ENCODE data around the gene SLC15A5.

SLC15A5 gene

GRCh38 chr12:16183541-16183940 lies 93.9 kb downstream of the SLC15A5 start:
- ChIA-PET CTCF (interaction anchor here (0.5 to 1.2 kb wide), 2 partner anchors 122 to 384 kb away, joined by 3 to 6 read pairs; no protein-coding TSS in a partner anchor), POLR2A (no interaction called here)
- Histone ChIP-seq H3K4me3 (ENCODE audit: low read depth, low read length) (no peak overlapping the region), H3K9me3 (ENCODE audit: control insufficient read depth, insufficient read depth, low read depth, low read length) (no peaks in the 10 kb centered on the region), H3K36me3 (ENCODE audit: control insufficient read depth in 2 of 2, insufficient read depth in 1 of 2, low read length in 2 of 2) (no peaks in the 10 kb centered on the region), H3K27ac (ENCODE audit: extremely low read depth, low read depth, low read length) (no peak overlapping the region), H3K4me1 (ENCODE audit: control insufficient read depth, insufficient read depth, low read length) (no peaks in the 10 kb centered on the region)
- no peak for TF ChIP-seq ZNF335 (tag by site-specific recombination; conservative IDR thresholded peaks at IDR 0.05)
- TF ChIP-seq ZNF302 (tag by site-specific recombination; IDR thresholded peaks at IDR 0.05; ENCODE audit: low read depth), result no peak
- no peak for TF ChIP-seq ZBTB7A (tag by site-specific recombination; IDR thresholded peaks at IDR 0.05; ENCODE audit: low read depth)
- no peak for TF ChIP-seq ZNF837 (tag by site-specific recombination; IDR thresholded peaks at IDR 0.05)
- no peak for TF ChIP-seq ZNF548 (tag by site-specific recombination; IDR thresholded peaks at IDR 0.05)
- no peak for TF ChIP-seq ZNF629 (tag by site-specific recombination; IDR thresholded peaks at IDR 0.05)
- TF ChIP-seq GLIS2 (tag by site-specific recombination; IDR thresholded peaks at IDR 0.05), result no peak
- TF ChIP-seq ZNF341 (tag by site-specific recombination; IDR thresholded peaks at IDR 0.05; ENCODE audit: low read depth), result no peak
- TF ChIP-seq ZNF202 (tag by site-specific recombination; IDR thresholded peaks at IDR 0.05; ENCODE audit: borderline replicate concordance), result no peak
- no peak for TF ChIP-seq ZNF132 (tag by site-specific recombination; IDR thresholded peaks at IDR 0.05; ENCODE audit: borderline replicate concordance)
- TF ChIP-seq ZBTB21 (tag by site-specific recombination; IDR thresholded peaks at IDR 0.05), result no peak

DNA sequence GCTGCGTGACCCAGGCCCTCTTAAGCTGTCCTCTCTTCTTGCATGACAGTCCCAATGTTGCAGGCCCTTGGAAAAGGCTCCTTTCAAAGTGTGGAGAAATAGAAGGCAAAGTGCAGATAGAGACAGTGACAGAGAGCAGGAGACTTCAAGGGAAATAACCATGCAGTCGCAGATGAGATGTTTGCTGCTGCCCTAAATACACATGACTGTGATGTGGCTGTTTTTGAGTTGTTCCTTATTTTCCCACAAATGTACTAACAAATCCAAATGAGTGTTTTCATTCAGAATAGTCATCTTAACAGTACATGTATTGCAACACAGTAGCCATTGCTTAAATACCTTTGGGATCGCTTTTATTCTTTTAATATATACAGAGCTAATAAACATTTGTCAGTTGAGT lies 101.6 kb downstream of the SLC15A5 start:
- Histone ChIP-seq H3K9me3 (ENCODE audit: control insufficient read depth, insufficient read depth, low read depth, low read length) (no peaks in the 10 kb centered on the region), H3K27ac (ENCODE audit: extremely low read depth, low read depth, low read length) (no peak overlapping the region), H3K36me3 (ENCODE audit: control insufficient read depth in 2 of 2, insufficient read depth in 1 of 2, low read length in 2 of 2) (no peaks in the 10 kb centered on the region), H3K4me1 (ENCODE audit: control insufficient read depth, insufficient read depth, low read length) (no peaks in the 10 kb centered on the region), H3K4me3 (ENCODE audit: low read depth, low read length) (no peak overlapping the region)
- CTCF ChIA-PET, result interaction anchor here (0.5 kb wide), 1 partner anchor 19 kb away, joined by 3 read pairs; no protein-coding TSS in a partner anchor
- POLR2A ChIA-PET, result no interaction called here
- TF ChIP-seq ELK4 (IDR thresholded peaks at IDR 0.05; ENCODE audit: borderline replicate concordance, low read depth, low read length) (no peak), SETDB1 (IDR thresholded peaks at IDR 0.05; ENCODE audit: insufficient read length, low read length) (no peak), ZNF19 (tag by site-specific recombination; IDR thresholded peaks at IDR 0.05; ENCODE audit: low read depth) (no peak), ZBTB17 (tag by site-specific recombination; IDR thresholded peaks at IDR 0.05) (no peak), ZNF37A (tag by site-specific recombination; IDR thresholded peaks at IDR 0.05) (no peak), ZFP69B (tag by site-specific recombination; IDR thresholded peaks at IDR 0.05) (no peak), ZNF248 (tag by site-specific recombination; IDR thresholded peaks at IDR 0.05) (no peak), ZNF426 (tag by site-specific recombination; IDR thresholded peaks at IDR 0.05) (no peak), ZNF24 (tag by site-specific recombination; IDR thresholded peaks at IDR 0.05) (no peak), FEZF1 (tag by site-specific recombination; IDR thresholded peaks at IDR 0.05) (no peak), ZEB2 (tag by site-specific recombination; IDR thresholded peaks at IDR 0.05) (no peak), ZBTB8A (tag by site-specific recombination; IDR thresholded peaks at IDR 0.05) (no peak), ZNF302 (tag by site-specific recombination; IDR thresholded peaks at IDR 0.05; ENCODE audit: low read depth) (no peak), ZNF169 (tag by site-specific recombination; IDR thresholded peaks at IDR 0.05) (no peak), ZFHX2 (tag by site-specific recombination; conservative IDR thresholded peaks at IDR 0.05) (no peak)
- TF ChIP-seq, protein P1, sequence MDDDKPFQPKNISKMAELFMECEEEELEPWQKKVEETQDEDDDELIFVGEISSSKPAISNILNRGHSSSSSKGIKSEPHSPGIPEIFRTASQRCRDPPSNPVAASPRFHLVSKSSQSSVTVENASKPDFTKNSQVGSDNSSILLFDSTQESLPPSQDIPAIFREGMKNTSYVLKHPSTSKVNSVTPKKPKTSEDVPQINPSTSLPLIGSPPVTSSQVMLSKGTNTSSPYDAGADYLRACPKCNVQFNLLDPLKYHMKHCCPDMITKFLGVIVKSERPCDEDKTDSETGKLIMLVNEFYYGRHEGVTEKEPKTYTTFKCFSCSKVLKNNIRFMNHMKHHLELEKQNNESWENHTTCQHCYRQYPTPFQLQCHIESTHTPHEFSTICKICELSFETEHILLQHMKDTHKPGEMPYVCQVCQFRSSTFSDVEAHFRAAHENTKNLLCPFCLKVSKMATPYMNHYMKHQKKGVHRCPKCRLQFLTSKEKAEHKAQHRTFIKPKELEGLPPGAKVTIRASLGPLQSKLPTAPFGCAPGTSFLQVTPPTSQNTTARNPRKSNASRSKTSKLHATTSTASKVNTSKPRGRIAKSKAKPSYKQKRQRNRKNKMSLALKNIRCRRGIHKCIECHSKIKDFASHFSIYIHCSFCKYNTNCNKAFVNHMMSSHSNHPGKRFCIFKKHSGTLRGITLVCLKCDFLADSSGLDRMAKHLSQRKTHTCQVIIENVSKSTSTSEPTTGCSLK (tag by site-specific recombination; IDR thresholded peaks at IDR 0.05), result no peak
- TF ChIP-seq, protein P2, sequence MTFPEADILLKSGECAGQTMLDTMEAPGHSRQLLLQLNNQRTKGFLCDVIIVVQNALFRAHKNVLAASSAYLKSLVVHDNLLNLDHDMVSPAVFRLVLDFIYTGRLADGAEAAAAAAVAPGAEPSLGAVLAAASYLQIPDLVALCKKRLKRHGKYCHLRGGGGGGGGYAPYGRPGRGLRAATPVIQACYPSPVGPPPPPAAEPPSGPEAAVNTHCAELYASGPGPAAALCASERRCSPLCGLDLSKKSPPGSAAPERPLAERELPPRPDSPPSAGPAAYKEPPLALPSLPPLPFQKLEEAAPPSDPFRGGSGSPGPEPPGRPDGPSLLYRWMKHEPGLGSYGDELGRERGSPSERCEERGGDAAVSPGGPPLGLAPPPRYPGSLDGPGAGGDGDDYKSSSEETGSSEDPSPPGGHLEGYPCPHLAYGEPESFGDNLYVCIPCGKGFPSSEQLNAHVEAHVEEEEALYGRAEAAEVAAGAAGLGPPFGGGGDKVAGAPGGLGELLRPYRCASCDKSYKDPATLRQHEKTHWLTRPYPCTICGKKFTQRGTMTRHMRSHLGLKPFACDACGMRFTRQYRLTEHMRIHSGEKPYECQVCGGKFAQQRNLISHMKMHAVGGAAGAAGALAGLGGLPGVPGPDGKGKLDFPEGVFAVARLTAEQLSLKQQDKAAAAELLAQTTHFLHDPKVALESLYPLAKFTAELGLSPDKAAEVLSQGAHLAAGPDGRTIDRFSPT (tag by site-specific recombination; IDR thresholded peaks at IDR 0.05), result no peak
- TF ChIP-seq, protein P3, sequence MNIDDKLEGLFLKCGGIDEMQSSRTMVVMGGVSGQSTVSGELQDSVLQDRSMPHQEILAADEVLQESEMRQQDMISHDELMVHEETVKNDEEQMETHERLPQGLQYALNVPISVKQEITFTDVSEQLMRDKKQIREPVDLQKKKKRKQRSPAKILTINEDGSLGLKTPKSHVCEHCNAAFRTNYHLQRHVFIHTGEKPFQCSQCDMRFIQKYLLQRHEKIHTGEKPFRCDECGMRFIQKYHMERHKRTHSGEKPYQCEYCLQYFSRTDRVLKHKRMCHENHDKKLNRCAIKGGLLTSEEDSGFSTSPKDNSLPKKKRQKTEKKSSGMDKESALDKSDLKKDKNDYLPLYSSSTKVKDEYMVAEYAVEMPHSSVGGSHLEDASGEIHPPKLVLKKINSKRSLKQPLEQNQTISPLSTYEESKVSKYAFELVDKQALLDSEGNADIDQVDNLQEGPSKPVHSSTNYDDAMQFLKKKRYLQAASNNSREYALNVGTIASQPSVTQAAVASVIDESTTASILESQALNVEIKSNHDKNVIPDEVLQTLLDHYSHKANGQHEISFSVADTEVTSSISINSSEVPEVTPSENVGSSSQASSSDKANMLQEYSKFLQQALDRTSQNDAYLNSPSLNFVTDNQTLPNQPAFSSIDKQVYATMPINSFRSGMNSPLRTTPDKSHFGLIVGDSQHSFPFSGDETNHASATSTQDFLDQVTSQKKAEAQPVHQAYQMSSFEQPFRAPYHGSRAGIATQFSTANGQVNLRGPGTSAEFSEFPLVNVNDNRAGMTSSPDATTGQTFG (tag by site-specific recombination; IDR thresholded peaks at IDR 0.05; ENCODE audit: borderline replicate concordance), result no peak
